Stimulated activated CD4-positive, alpha-beta T cell treated with anti-CD3 and anti-CD28 coated beads, TNF-alpha, amount 100 ng/mL, for 24 hours (primary cell): Measurements from ENCODE around the gene FAM216B.
"Not testable (repeated sequence)": the region's sequence is repeated elsewhere in the genome, so short reads cannot be mapped to it uniquely, and the experiment has no call there.

Experiments used
- DNase-seq, 3 experiments: peaks; one replicate each; pipeline ENCODE4 v3.0.0-alpha.2; 2020; ENCODE audit warnings: low read depth in 3 of 3

FAM216B gene

DNA sequence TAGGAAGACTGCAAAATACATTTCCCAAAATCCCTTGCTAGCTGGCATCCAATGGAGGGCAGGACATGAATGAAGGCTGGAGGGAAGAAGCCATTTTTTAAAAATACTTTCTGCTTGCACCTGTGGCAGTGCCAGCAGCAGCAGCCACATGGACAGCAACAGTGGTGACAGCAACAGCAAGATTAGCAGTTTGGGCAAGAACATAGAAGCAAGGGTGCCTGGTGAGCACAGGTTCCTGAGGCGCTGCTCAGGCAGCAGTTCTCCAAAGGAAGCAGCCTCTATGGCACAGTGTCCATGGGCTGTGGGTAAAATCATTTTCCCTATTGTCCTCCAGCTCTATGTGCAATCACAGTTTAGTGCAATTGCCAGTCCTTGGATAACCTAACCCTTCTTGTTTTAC is 1.3 kb upstream of the FAM216B start:
- no peak for DNase-seq

- no peak for DNase-seq
These were observed 5.3 kb downstream of the FAM216B start for GRCh38 chr13:42786715-42787114.

- no peak for DNase-seq
These were observed 7.2 kb downstream of the FAM216B start for GRCh38 chr13:42788601-42789000.

DNA sequence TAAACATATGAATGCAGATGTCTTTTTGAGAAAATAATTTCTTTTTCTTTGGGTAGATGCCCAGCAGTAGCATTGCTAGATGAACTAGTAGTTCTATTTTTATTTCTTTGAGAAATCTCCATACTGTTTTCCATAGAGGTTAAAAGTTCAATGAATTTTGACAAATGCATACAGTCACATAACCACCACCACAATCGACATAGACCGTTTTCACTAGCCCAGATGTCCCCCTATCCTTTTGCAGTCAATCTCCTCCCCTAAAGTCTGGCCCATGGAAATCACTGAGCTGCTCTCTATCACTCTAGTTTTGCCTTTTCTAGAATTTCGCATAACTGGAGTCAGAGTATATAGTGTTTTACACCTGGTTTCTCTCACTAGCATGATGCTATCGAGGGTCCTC is 10.8 kb downstream of the FAM216B start:
- no peak for DNase-seq

- DNase-seq: no peak
These were observed 13.3 kb downstream of the FAM216B start for GRCh38 chr13:42794577-42795275.

DNA sequence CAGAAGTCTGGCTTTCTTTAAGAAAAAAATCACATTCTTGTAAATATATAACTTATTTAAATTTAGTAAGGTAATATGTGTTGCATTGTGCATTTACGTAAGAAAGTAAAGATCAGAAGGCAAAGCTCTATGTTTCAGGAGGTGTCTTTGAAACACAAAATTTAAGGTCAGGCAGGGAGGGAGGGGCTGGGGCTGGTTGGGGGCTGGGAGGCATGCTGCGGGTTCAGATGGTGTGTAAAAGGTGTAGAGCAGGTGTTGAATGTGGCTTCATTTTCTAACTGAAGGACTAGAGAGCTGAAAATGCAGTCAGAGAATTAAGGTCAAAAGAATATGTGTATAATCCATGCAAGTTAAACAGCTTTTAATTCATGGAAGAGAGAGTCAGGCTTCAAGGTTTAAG is 14.3 kb downstream of the FAM216B start:
- no peak for DNase-seq

- DNase-seq: no peak
These were observed 15.5 kb downstream of the FAM216B start for GRCh38 chr13:42796747-42797356.

DNA sequence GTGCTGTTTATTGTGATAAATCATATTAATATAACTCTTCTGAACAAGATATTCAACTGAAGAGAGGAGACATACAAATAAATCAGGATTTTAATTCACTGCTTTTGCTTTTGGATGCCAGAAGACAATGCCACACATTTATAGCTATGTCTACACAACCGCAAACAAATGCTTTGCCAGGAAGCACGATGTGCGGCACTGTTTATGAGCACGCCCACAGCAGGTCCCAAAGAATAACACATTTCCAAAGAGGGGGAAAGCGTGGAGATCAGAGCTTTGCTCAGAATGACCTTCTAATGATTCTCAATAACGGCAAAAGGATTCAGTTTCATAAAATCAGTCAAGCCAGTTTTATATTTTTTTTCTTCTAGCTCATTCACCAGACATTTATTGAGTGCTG is 16.7 kb downstream of the FAM216B start:
- no peak for DNase-seq

DNA sequence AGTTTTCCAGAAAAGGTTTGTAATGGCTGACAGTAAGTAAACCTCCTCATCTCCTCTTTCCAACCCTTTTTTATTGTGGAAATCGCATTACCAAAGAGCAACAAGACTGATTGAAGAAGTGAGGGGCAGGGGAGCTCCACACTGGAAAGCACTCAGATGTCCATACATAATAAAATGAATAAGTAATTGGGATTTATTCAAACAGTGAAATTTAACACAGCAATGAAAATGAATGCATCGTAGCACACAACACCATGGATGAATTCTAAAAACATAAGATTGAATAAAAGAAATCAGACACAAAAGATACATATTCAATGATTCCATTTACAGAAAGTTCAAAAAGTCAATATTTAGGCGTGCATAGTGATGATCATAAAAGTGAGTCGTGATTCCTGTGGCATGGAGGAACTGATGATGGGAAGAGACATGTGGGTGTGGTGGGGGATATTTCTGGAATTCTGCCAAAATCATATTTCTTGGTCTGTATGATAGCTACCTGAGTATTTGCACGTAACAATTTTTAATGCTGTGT is 18.8 kb downstream of the FAM216B start:
- DNase-seq: no peak

DNA sequence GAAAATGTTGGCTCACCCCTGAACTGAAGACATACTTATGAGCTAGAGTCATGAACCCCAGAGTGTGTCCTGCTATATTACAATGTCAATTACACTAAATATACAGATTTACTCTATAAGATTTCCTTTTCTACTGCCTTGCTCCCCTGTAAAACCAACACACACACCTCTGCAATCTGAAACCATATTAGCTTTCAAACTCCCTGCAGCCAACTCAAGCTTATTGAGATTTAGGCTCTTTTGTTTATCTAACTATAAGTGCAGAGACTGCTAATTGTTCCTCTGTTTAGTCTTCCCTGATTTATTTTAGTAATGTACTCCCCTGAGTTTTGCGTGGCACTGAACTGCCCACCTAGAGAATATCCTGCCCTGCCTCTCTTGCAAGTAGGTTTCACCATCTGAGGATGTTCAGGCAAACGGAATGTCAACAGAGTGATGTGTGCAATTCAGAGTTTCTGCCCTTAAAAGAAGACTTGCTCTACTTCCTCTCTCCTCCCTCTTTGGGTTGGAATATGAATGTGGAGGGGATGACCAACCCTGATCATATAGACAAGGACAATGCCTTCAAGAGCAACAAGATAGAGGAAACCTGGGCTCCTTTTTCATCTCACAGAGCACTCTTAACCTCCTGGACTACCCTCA is 22.3 kb downstream of the FAM216B start:
- DNase-seq: no peak

DNA sequence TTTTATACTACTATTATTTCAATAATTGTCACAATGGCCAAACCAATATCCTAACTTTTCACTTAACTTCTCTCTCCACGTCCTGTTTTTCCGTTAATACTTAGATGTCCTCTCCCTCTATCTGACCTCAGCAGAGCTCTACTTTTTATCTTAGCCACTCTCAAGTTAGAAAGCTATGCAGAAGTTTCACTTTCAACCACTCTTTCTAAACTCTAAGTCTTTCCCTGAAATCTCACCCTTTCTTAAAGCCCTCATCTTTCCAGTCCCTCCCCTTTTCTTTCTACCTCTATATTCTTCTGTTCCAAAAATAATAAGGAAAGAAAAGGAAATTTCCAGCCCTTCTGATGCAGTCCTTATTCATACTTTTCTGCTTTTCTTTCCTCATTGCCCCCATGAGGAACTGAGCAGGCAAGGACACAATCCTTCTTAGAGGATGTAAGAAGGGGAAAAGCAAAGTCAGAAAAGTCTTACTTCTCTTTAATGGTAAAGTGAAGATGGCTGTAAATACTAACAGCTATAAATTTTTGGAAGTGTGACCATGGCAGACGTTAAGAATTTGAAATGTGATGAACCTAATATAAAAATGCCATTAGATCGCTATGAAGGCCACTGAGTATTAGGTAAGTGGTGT is 23.0 kb downstream of the FAM216B start:
- DNase-seq: no peak

DNA sequence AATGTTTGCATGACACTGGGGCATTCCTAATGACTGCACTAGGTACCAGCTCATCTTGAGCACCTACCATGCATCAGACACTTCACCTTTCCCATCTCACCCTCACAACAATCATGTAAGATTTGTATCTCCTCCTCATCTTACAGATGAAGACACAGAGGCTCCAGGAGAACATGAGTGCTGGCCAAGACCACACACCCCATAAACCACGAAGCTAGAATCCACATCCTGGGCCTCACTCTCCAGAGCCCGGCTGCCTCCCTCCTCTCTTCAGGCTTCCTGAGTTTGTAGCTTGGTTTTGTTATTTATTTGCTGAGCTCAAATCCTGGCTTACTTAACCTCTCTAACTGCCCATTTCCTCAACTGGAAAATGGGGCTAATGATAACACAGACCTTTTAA is 25.9 kb downstream of the FAM216B start:
- DNase-seq: no peak

- no peak for DNase-seq
These were observed 26.5 kb downstream of the FAM216B start for GRCh38 chr13:42807866-42808265.

DNA sequence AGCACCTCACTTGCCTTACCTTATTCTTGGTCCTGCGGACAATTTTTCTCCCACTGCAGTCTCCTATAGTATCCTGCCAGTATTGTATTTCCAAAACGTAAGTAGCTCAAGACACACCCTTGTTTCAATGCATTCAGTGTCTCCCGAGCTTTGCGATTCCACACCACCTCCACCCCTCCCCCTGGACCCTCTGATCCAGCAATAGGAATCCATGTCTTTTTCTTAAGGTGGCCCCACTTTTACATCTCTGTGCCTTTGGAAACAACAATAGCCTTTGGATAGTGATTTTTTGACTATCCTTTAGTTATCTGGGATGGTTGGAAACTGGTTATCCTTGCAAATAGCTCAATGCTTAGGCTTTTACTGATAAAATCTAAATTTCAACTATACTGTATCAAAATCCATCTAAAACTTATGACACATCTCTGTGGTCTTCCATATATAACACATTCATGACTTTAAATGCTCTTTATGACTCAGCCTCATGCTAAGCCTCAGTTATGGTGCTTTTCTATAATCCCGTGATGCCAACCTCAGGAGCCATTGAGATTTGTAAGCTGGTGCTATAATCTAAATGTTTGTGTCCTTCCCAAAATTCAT is 27.1 kb downstream of the FAM216B start:
- DNase-seq: no peak

DNA sequence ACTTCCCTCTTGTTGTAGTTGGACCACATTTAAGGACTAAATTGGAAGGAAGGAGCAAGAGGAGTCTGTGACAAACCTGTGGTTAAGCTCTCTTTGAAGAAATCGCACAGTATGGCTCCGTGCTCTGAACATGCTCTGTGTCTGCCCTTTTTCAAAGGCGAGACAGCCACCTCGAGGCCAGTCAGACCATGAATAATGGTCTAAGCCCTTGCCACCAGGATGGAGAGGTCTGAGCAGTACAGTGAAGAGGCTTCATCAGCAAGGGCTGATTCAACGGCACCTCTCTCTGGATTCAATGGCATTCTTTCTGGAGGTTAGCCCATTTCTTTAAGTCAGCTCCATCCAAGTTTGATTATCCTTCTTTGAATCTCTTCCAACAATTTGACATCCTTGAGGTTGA is 30.9 kb downstream of the FAM216B start:
- DNase-seq: no peak

DNA sequence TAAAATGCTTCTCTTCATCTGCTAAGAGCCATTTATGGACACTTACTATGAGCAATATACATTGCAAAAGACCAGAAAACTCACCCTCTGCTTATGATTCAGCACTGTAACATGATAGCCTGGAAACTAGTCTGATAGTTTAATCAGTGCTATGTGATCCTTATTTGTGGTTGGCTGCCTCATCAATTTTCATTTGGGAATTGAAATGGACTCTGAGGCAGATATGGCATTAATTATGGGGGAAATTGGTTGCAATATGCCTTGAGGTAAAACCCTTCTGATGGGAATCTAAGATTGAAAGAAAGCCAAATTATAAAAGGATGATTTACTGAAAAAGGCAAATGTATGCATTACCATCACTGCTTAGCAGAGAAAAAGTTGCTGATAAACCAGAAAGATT is 33.5 kb downstream of the FAM216B start:
- DNase-seq: no peak

GRCh38 chr13:42815681-42816080 is 34.3 kb downstream of the FAM216B start:
- no peak for DNase-seq

GRCh38 chr13:42816538-42816937 is 35.2 kb downstream of the FAM216B start:
- DNase-seq: no peak

GRCh38 chr13:42819687-42820086 is 38.3 kb downstream of the FAM216B start:
- not testable (repeated sequence) for DNase-seq

GRCh38 chr13:42820451-42820850 is 39.1 kb downstream of the FAM216B start:
- DNase-seq: no peak

- DNase-seq: no peak
These were observed 40.1 kb downstream of the FAM216B start for GRCh38 chr13:42821437-42821836.
